WI38 (cell line): Measurements from ENCODE around the gene BDNF.
"Not testable (repeated sequence)": the region's sequence is repeated elsewhere in the genome, so short reads cannot be mapped to it uniquely, and the experiment has no call there.

Source experiments
- H3K4me3 ChIP-seq: 2 replicates; pipeline ENCODE4 v1.5.1; 2011; ENCODE audit warnings: low read depth, mild to moderate bottlenecking, control low read depth, low read length
- CTCF ChIP-seq: IDR thresholded peaks from 2 replicates; pipeline ENCODE4 v1.5.1; 2012; ENCODE audit warnings: low read depth, mild to moderate bottlenecking, control low read depth, low read length

BDNF gene

DNA sequence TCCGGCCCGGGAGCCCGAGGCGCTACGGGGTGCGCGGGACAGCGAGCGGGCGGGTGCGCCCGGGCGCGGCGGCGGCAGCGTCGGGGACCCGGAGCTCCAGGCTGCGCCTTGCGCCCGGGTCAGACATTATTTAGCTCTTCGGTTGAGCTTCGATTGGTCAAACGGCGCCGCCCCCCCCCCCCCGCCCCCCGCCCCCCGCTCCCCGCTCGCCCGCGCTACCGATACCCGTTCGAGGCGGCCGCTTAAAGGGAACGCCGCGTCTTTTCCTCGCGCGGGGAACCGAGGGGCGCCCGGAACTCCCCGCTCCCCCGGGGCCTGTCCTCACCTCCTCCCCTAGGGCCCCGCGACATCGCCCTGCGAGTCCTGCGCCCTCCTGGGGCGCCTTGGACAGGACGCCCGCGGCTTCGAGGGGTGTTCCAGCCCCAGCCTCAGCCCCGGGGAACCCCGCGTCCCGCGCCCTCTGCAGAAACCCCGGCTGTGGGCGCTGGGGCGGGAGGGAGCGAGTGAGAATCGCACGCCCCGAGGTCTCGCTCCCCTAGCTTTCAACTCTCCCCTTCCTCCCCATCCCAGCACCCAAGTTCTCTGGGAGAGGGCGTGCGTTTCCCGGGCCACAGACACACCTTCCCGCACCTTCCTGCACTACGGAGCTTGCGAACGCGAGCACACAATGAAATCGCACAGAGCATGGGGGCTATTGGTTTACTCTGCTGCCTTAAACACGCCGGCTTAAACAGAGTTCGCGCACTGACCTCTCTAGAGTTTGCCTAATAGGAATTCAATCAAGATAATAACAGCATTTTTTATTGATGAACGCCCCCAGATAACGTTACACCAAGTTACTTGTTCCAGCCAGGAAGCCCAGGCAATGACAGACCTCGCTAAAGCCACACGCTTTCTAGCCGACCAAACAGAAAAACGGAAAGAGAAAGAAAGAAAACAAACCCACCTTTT lies at the start of gene BDNF:
BDNF (minus strand) TSS at position 105 of the 951 bp plus-strand sequence. CDS start 41,891 bp downstream, outside the sequence.
- peak within 1 kb of the TSS; percentile 97 for H3K4me3 ChIP-seq
- no peak for TF ChIP-seq CTCF

GRCh38 chr11:27740362-27741013 lies 40.2 kb upstream of the BDNF start:
- no peak overlapping the region for H3K4me3 ChIP-seq
- no peak for TF ChIP-seq CTCF

- H3K4me3 ChIP-seq, result no peak overlapping the region
- TF ChIP-seq CTCF, result no peak
These were observed 35.0 kb upstream of the BDNF start for GRCh38 chr11:27735281-27735680.

GRCh38 chr11:27731803-27732202 lies 31.5 kb upstream of the BDNF start:
- not testable (repeated sequence) for H3K4me3 ChIP-seq

- TF ChIP-seq CTCF, result no peak
- no peak overlapping the region for H3K4me3 ChIP-seq
These were observed 26.7 kb upstream of the BDNF start for GRCh38 chr11:27726981-27727380.

- no peak overlapping the region for H3K4me3 ChIP-seq
- 0 out of 2 replicates have a peak, but pooled peaks have one; percentile 5 for TF ChIP-seq CTCF
These were observed 23.4 kb upstream of the BDNF start for GRCh38 chr11:27723687-27724086.

GRCh38 chr11:27722953-27723344 lies 22.7 kb upstream of the BDNF start:
- H3K4me3 ChIP-seq, result peak overlapping the region; percentile 66
- no peak for TF ChIP-seq CTCF
